Keratinocyte (primary cell): ENCODE data around the gene SULT4A1. TPM values are rescaled to one million over a fixed set of nuclear protein-coding genes. Genes with fewer than 3 reads are reported as not detected.

Source experiments
- DNase-seq: peaks from one replicate; pipeline ENCODE4 v3.0.0-alpha.2; 2011; ENCODE audit warnings: low read depth, missing footprints, low spot score
- FAIRE-seq: peaks from 2 replicates; lab custom pipeline; 2011; peaks lifted over from hg19 to GRCh38; lab: Jason Lieb, UNC
- H2AFZ ChIP-seq: 2 replicates; pipeline ENCODE4 v1.6.0; 2012; ENCODE audit warnings: low read length, control low read depth, inconsistent platforms; ENCODE audit not compliant: control insufficient read depth
- H3K27ac ChIP-seq: 2 replicates; pipeline ENCODE4 v1.5.1; 2011; ENCODE audit warnings: low read length; ENCODE audit not compliant: control insufficient read depth, insufficient read depth
- H3K27me3 ChIP-seq: 3 replicates; pipeline ENCODE4 v1.6.0; 2011; ENCODE audit warnings: low read length; ENCODE audit not compliant: control insufficient read depth, insufficient read depth; ENCODE audit errors: extremely low read depth
- H3K36me3 ChIP-seq, 2 experiments: 2 replicates in 1 of 2; 3 replicates in 1 of 2; pipeline ENCODE4 v1.5.1; 2011; ENCODE audit warnings: low read length in 2 of 2, mild to moderate bottlenecking in 1 of 2; ENCODE audit not compliant: control insufficient read depth in 2 of 2, insufficient read depth in 2 of 2; ENCODE audit errors: extremely low read depth in 1 of 2
- H3K4me1 ChIP-seq: 3 replicates; pipeline ENCODE4 v1.5.1; 2011; ENCODE audit warnings: low read length; ENCODE audit not compliant: control insufficient read depth, insufficient read depth; ENCODE audit errors: extremely low read depth
- H3K4me2 ChIP-seq: 3 replicates; pipeline ENCODE4 v1.6.0; 2011; ENCODE audit warnings: low read depth, low read length; ENCODE audit not compliant: control insufficient read depth, insufficient read depth; ENCODE audit errors: extremely low read depth
- H3K4me3 ChIP-seq, 3 experiments: fragments of 200-600 bp in 1 of 3; sonication (generic) in 1 of 3; 2 replicates in 2 of 3; 3 replicates in 1 of 3; pipeline ENCODE4 v1.5.1; 2011 to 2016; ENCODE audit warnings: low read length in 3 of 3, mild to moderate bottlenecking in 3 of 3, control low read depth in 2 of 3, inconsistent platforms in 1 of 3, low read depth in 1 of 3, mixed read lengths in 1 of 3, mixed run types in 1 of 3, moderate library complexity in 1 of 3; ENCODE audit not compliant: control insufficient read depth in 2 of 3, insufficient read depth in 2 of 3; ENCODE audit errors: extremely low read depth in 1 of 3
- H3K79me2 ChIP-seq: 2 replicates; pipeline ENCODE4 v1.6.0; 2012; ENCODE audit warnings: low read length; ENCODE audit not compliant: control insufficient read depth, insufficient read depth
- H3K9ac ChIP-seq: 3 replicates; pipeline ENCODE4 v1.6.0; 2011; ENCODE audit warnings: low read length; ENCODE audit not compliant: control insufficient read depth, insufficient read depth; ENCODE audit errors: extremely low read depth
- H3K9me1 ChIP-seq: 3 replicates; pipeline ENCODE4 v1.6.0; 2011; ENCODE audit warnings: low read length; ENCODE audit not compliant: control insufficient read depth, insufficient read depth; ENCODE audit errors: extremely low read depth
- H3K9me3 ChIP-seq: 2 replicates; pipeline ENCODE4 v1.5.1; 2012; ENCODE audit warnings: low read depth, low read length; ENCODE audit not compliant: control insufficient read depth
- H4K20me1 ChIP-seq: 3 replicates; pipeline ENCODE4 v1.6.0; 2011; ENCODE audit warnings: low read length; ENCODE audit not compliant: control insufficient read depth, insufficient read depth; ENCODE audit errors: extremely low read depth
- EZH2 ChIP-seq: IDR thresholded peaks from one replicate; pipeline ENCODE4 v1.6.1; 2012; ENCODE audit warnings: inconsistent platforms, mild to moderate bottlenecking, low read length, moderate library complexity
- dilution Hi-C: fragments of 300-500 bp; cut with MboI; formaldehyde crosslinking; loops from one replicate; pipeline ENCODE4 v1.7.0; 2020; ENCODE audit warnings: low sequenced_read_pairs; ENCODE audit not compliant: extremely low pct_ligation_motif_present
- polyA plus RNA-seq, 5 experiments: library from polyadenylated mRNA; depleted of rRNA in 3 of 5; stranded (reverse) in 3 of 5; stranded (forward) in 1 of 5; unstranded in 1 of 5; fragments of >200 nt; gene quantifications; 1 replicate in 1 of 5; 2 replicates in 3 of 5; 3 replicates in 1 of 5; pipeline versions ENCODE4 v1.2.1 to v1.2.3, GENCODE V29; 2011 to 2012; ENCODE audit warnings: missing spikeins in 2 of 5, low read depth in 1 of 5, low replicate concordance in 1 of 5
- TF ChIP-seq, protein P1 (sequence below), 3 experiments: IDR thresholded peaks in 1 of 3; conservative IDR thresholded peaks in 1 of 3; optimal IDR thresholded peaks in 1 of 3; 2 replicates in 2 of 3; 3 replicates in 1 of 3; pipeline versions ENCODE3 to v1.5.1; 2011; ENCODE audit warnings: low read length in 3 of 3, mild to moderate bottlenecking in 3 of 3, moderate library complexity in 2 of 3, control low read depth in 1 of 3, inconsistent platforms in 1 of 3; ENCODE audit not compliant: insufficient read depth in 2 of 3; ENCODE audit errors: extremely low read depth in 1 of 3

The SULT4A1 gene
- polyA plus RNA-seq, 1 donor (not counting 4 experiments of a cell fraction or from before 2014, with no cell fraction given): 0.26 TPM

DNA sequence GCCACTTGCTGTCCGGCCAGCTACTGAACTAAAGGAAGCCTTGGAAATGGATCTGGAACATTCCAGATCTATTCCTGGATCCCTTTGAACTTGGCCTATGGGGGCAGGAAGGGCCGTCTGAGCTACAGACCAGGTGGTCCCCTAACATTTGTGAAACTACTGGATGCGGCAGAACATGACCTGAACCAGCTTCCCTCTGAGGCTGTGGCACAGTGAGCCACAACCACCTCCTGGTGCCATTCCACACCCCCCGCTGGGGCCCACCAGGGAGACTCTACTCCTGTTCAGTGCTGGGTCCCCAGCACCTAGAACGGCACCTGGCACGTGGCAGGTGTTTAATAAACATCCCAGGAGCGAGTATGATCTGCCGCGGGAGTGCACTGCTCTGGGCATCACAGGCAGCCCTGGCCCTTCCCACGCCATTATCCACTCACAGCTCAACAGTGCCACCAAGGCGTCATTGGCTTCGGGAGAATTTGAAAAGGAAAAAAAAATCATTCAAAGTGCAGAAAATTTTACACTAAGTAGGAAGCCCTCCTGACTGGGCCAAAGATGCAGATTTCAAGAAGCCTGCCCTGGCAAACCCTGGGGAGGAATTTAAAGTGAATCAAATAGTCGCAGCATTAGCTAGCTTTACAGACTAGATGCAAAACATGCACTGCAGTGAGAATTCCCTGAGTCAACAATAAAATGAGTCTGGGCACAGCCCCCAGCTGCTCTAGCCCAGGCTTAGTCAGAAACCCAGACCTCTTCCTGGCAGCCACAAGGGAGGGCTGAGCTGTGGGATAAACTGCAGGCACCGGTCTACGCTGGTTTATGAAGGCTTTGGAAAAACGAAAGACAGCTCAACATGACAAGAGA is 35.9 kb downstream of the SULT4A1 start:
- peaks cover 16% of the 10 kb centered on the region for H3K27me3 ChIP-seq
- H4K20me1 ChIP-seq: no peaks in the 10 kb centered on the region
- H3K27ac ChIP-seq: no peak overlapping the region
- no peaks in the 10 kb centered on the region for H3K79me2 ChIP-seq
- H2AFZ ChIP-seq: no peak overlapping the region
- H3K4me1 ChIP-seq: peaks cover 11% of the 10 kb centered on the region
- peak overlapping the region in 1 of 3 experiments; percentile 11 for H3K4me3 ChIP-seq
- no peaks in the 10 kb centered on the region for H3K9me3 ChIP-seq
- H3K9me1 ChIP-seq: no peaks in the 10 kb centered on the region
- H3K9ac ChIP-seq: no peak overlapping the region
- peak overlapping the region; percentile 29 for H3K4me2 ChIP-seq
- dilution Hi-C loops: no loop called here
- no peak for TF ChIP-seq EZH2
- TF ChIP-seq, protein P1, sequence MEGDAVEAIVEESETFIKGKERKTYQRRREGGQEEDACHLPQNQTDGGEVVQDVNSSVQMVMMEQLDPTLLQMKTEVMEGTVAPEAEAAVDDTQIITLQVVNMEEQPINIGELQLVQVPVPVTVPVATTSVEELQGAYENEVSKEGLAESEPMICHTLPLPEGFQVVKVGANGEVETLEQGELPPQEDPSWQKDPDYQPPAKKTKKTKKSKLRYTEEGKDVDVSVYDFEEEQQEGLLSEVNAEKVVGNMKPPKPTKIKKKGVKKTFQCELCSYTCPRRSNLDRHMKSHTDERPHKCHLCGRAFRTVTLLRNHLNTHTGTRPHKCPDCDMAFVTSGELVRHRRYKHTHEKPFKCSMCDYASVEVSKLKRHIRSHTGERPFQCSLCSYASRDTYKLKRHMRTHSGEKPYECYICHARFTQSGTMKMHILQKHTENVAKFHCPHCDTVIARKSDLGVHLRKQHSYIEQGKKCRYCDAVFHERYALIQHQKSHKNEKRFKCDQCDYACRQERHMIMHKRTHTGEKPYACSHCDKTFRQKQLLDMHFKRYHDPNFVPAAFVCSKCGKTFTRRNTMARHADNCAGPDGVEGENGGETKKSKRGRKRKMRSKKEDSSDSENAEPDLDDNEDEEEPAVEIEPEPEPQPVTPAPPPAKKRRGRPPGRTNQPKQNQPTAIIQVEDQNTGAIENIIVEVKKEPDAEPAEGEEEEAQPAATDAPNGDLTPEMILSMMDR (optimal IDR thresholded peaks at IDR 0.05 in 1 of 3, IDR thresholded peaks at IDR 0.05 in 1 of 3, conservative IDR thresholded peaks at IDR 0.05 in 1 of 3; ENCODE audit: extremely low read depth in 1 of 3, insufficient read depth in 2 of 3, low read length in 3 of 3): peak; percentile 29 to 71 (median 38)
- H3K36me3 ChIP-seq: no peaks in the 10 kb centered on the region
- FAIRE-seq: peak; percentile 67
- no peak for DNase-seq

DNA sequence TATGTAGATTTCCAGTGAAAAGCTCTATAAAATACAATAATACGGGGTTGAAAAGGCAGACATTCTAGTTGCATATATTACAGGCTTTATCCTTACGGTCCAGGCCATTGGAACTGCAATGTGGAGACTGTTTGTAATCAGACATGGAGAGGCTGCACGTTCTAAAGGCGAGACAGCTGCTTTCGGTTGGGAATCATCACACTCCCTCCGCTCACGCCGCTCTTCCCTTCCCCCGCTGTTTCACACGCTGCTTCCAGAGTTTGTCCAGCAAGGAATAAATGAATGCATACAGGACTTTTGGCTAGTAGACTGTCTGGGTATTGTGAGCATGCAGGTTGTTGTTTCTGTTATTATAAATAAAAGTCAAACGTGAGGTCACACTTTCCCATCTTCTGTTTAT is 36.7 kb downstream of the SULT4A1 start:
- FAIRE-seq (no peak), DNase-seq (no peak)
- no peak overlapping the region for H3K4me3 ChIP-seq
- no peaks in the 10 kb centered on the region for H3K9me1 ChIP-seq
- H3K9ac ChIP-seq: no peak overlapping the region
- H3K4me1 ChIP-seq: peaks cover 11% of the 10 kb centered on the region
- H3K27me3 ChIP-seq: peaks cover 16% of the 10 kb centered on the region
- no peaks in the 10 kb centered on the region for H3K79me2 ChIP-seq
- dilution Hi-C loops: no loop called here
- no peak for TF ChIP-seq EZH2
- TF ChIP-seq, protein P1 (optimal IDR thresholded peaks at IDR 0.05 in 1 of 3, IDR thresholded peaks at IDR 0.05 in 1 of 3, conservative IDR thresholded peaks at IDR 0.05 in 1 of 3; ENCODE audit: extremely low read depth in 1 of 3, insufficient read depth in 2 of 3, low read length in 3 of 3): no peak
- no peak overlapping the region for H3K4me2 ChIP-seq
- H2AFZ ChIP-seq: no peak overlapping the region
- no peaks in the 10 kb centered on the region for H3K9me3 ChIP-seq
- H3K36me3 ChIP-seq: no peaks in the 10 kb centered on the region
- no peaks in the 10 kb centered on the region for H4K20me1 ChIP-seq
- no peak overlapping the region for H3K27ac ChIP-seq
